HG02763 (cell line): ENCODE data around the gene TRIM68.

Experiments used
- ATAC-seq: cut with Tn5 transposase; IDR thresholded peaks from one replicate; pipeline ENCODE4 v1.9.1; 2021; ENCODE audit warnings: mild to moderate bottlenecking, moderate library complexity; ENCODE audit not compliant: unreplicated experiment

Gene TRIM68

DNA sequence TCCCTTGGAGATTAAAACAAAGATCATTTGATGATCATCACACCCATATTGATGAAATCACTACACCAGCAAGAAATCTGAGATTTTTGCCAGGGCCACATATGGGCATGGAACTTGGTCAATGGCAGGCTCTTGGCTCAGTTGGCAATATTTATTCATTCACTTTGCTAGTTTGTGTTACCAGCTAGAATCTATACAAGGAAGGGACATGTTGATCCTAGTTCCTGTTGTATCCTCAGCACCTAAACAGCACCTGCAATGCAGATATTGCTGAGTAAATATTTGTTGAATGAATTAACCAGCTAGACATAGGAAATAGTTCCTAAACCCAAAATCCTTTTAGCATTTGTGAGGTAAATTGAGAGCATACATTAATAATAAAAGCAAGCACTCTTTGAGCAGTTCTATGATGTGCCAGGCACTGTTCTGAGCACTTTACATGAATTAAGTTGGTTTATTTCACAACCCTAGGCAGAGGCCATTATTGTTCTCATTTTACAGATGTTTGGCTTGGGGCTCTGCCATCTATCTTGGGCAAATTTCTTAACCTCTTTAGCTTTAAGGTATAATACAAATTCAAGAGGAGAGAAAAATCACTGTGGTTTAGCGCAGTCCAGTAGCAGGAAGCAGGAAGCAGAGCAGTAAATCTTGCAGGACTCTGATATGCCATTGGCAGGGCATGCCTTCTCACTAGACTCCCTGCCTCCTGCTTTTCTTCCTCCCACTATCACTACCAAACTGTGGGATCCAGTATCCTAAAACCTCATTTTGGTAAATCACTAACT, 1.6 kb downstream of the TRIM68 start:
- ATAC-seq = no peak

- ATAC-seq = no peak
These were observed 3.0 kb downstream of the TRIM68 start for GRCh38 chr11:4605057-4605456.

DNA sequence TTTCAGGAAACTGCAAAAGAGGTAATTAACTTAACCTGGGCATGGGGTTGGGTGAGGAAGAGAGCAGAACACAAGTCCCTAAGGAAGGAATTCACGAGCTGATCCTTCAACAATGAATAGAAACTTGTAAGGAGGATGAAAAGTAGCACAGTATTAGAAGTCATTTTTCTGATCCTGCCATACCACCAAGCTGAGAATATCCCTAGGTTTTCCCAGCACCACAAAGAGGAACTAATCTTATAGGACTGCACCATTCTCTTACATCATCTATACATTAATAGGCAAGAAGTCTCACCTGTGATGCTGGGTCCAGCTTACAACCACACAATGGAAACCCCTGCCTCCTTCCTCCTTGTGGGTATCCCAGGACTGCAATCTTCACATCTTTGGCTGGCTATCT, 14.3 kb downstream of the TRIM68 start, which contains the start of gene OR52I1:
Gene OR52I1 (plus strand): TSS at position 301 of the 400 bp plus-strand sequence. CDS start 0 bp downstream, at position 301.
- ATAC-seq = no peak

- no peak for ATAC-seq
These were observed 19.0 kb downstream of the TRIM68 start for GRCh38 chr11:4589017-4589416.

DNA sequence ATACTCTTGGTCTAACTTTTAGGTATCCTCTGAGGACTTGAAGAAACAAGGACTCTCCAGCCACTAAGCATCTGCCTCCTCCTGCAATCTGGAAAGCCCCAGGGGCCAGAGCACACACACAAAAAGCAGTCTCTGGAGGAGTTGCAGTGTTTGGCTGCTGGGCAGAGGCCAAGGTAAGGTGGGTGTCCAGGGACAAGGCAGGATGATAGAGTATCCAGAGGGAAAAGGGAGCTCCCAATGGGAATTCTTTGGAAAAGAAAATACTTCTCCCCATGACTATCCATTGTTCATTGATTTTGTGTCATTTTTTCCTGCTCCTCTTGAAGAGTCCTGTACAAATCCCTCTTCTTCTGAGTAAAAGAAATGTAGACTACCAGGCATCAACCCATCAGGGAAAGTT, 26.6 kb downstream of the TRIM68 start, which contains the start of gene OR52I2:
Gene OR52I2 (plus strand): TSS at position 301 of the 400 bp plus-strand sequence.
- no peak for ATAC-seq

DNA sequence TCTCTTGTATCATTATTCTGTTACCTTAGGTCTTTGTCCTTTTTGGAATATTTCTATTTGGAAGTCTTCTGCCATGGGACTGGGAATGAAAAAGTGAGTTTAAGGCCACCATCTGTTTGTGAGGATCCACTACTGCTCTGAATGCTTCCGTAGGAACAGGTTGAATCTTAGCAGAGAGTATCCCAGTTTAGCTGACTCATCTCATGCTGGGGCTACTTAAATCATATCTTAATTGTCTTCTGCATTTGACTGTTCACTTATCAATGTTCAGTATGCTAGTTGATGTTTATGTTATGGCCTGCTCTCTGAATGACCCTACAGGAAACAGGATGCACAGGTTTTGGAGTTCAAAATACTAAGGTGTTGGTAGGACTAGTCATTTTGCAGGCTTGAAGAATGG, 27.9 kb downstream of the TRIM68 start:
- ATAC-seq = no peak

GRCh38 chr11:4578624-4579023, 29.4 kb downstream of the TRIM68 start:
- no peak for ATAC-seq

DNA sequence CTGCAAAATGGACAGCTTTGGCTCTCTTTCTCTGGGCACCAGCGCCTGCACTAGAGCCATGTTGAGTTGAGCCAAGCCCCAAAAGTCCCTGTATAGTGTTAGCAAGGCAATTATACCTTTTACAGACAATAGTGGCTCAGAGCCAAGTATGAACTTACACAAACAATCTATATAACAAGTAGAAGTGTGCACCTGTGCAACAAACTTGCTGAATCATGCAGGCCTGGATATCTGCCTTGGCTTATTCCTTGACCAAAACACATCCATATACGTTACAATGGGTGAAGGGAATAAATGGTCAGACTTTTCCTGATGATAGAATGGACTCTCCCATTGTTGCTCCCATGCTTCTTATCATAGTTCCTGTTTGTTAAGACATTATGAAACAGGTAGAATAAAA, 30.3 kb downstream of the TRIM68 start:
- no peak for ATAC-seq

GRCh38 chr11:4576880-4577279, 31.2 kb downstream of the TRIM68 start:
- no peak for ATAC-seq

- ATAC-seq = no peak
These were observed 39.0 kb downstream of the TRIM68 start for GRCh38 chr11:4569075-4569474.

GRCh38 chr11:4565371-4565770, 42.7 kb downstream of the TRIM68 start:
- no peak for ATAC-seq

GRCh38 chr11:4560467-4560866, 47.6 kb downstream of the TRIM68 start:
- ATAC-seq = no peak

DNA sequence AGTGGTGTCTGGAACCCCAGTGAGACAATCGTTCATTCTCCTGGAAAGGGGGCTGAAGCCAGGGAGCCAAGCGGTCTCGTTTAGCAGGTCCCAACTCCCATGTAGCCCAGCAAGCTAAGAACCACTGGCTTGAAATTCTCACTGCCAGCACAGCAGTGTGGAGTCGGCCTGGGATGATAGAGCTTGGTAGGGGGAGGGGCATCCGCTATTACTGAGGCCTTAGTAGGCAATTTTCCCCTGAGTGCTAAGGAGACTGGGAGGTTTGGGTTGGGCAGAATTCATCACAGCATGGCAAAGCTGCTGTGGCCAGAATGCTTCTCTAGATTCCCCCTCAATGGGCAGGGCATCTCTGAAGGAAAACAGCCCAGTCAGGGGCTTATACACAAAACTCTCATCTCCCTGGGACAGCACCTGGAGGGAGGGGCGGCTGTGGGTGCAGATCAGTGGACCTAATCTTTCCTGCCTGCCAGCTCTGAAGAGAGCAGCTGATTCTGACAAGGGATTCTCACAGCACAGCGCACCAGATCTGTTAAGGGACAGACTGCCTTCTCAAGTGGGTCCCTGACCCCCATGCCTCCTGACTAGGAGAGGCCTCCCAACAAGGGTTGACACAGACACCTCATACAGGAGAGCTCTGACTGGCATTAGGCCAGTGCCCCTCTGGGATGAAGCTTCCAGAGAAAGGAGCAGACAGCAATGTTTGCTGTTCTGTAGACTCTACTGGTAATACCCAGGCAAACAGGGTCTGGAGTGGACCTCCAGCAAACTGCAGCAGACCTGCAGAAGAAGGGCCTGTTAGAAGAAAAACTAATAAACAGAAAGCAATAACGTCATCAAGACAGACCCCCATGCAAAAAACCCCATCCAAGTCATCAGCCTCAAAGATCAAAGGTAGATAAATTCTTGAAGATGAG, 48.2 kb downstream of the TRIM68 start:
- ATAC-seq = no peak

DNA sequence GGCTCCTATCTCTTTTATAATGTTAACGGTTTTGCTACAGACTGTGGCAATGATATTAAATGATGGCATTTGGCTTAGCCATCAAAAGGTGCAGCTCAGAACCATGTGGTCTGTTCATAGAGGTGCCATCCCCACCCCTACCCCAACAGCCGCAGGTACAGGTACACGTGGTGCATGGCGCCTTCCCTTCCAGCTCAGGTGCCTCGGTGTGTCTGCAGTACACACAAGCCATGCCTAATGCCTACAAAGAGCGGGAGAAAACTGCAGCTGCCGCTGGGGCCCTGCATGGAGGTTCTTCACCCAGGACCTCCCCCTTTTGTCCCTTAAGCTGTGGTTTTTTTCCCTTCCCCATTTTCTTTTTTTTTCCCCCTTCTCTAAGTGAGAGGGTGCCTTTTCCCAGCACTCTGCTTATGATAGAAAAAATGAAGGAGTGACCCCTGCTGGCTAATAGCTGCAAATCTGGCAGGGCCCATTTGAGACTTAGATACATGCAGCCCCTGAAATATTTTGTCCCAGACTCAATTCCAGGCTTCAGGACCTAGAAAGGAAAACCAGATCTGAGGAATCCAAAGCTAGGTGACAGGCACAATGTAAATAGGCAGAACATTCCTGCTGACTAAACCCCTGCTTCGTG, 56.6 kb downstream of the TRIM68 start:
- ATAC-seq = no peak
